HG03175 (cell line): Measurements from ENCODE around the gene TEAD3.

Experiments
- ATAC-seq: cut with Tn5 transposase; IDR thresholded peaks from one replicate; pipeline ENCODE4 v1.9.1; 2021; ENCODE audit warnings: mild to moderate bottlenecking, moderate library complexity; ENCODE audit not compliant: unreplicated experiment

The TEAD3 gene

GRCh38 chr6:35492974-35493284, 4.0 kb downstream of the TEAD3 start:
- no peak for ATAC-seq

GRCh38 chr6:35492258-35492973, 4.5 kb downstream of the TEAD3 start:
- ATAC-seq = no peak

GRCh38 chr6:35491558-35492257, 5.2 kb downstream of the TEAD3 start:
- ATAC-seq = no peak

- no peak for ATAC-seq
Observed at GRCh38 chr6:35490821-35491557, 5.9 kb downstream of the TEAD3 start.

GRCh38 chr6:35489995-35490791, 6.7 kb downstream of the TEAD3 start:
- ATAC-seq = no peak

GRCh38 chr6:35489066-35489465, 7.8 kb downstream of the TEAD3 start:
- ATAC-seq = no peak

GRCh38 chr6:35488517-35488862, 8.4 kb downstream of the TEAD3 start:
- ATAC-seq = no peak

- no peak for ATAC-seq
Observed at GRCh38 chr6:35487658-35488516, 9.0 kb downstream of the TEAD3 start.

- no peak for ATAC-seq
Observed at GRCh38 chr6:35486005-35486925, 10.6 kb downstream of the TEAD3 start.

GRCh38 chr6:35485402-35485877, 11.4 kb downstream of the TEAD3 start:
- no peak for ATAC-seq

- ATAC-seq = no peak
Observed at GRCh38 chr6:35484921-35485392, 11.9 kb downstream of the TEAD3 start.

GRCh38 chr6:35483893-35484645, 12.8 kb downstream of the TEAD3 start:
- ATAC-seq = no peak

GRCh38 chr6:35483490-35483889, 13.4 kb downstream of the TEAD3 start:
- no peak for ATAC-seq

GRCh38 chr6:35483062-35483461, 13.8 kb downstream of the TEAD3 start:
- no peak for ATAC-seq

GRCh38 chr6:35481226-35481625, 15.7 kb downstream of the TEAD3 start:
- no peak for ATAC-seq

- ATAC-seq = no peak
Observed at GRCh38 chr6:35480176-35480575, 16.7 kb downstream of the TEAD3 start.

- no peak for ATAC-seq
Observed at GRCh38 chr6:35478259-35478658, 18.6 kb downstream of the TEAD3 start.

- no peak for ATAC-seq
Observed at GRCh38 chr6:35477551-35478179, 19.2 kb downstream of the TEAD3 start.
